Adipocyte (in vitro differentiated cells): Measurements from ENCODE around the gene BRAT1.

Experiments
- DNase-seq: peaks from one replicate; pipeline ENCODE4 v3.0.0-alpha.2; 2015; ENCODE audit warnings: low read depth
- H3K27me3 ChIP-seq: replicated peaks from 2 replicates; pipeline ENCODE4 v1.7.0; 2013; ENCODE audit warnings: mild to moderate bottlenecking, low read length, moderate library complexity; ENCODE audit not compliant: control insufficient read depth, insufficient read depth
- H3K36me3 ChIP-seq: 2 replicates; pipeline ENCODE4 v1.7.0; 2013; ENCODE audit warnings: low read length, mild to moderate bottlenecking, moderate library complexity; ENCODE audit not compliant: control insufficient read depth, insufficient read depth, severe bottlenecking
- H3K4me1 ChIP-seq: 2 replicates; pipeline ENCODE4 v1.7.0; 2013; ENCODE audit warnings: mild to moderate bottlenecking, low read length, moderate library complexity; ENCODE audit not compliant: control insufficient read depth, insufficient read depth
- H3K4me3 ChIP-seq: 2 replicates; pipeline ENCODE4 v1.7.0; 2013; ENCODE audit warnings: mild to moderate bottlenecking, low read length, moderate library complexity
- H3K9ac ChIP-seq: 2 replicates; pipeline ENCODE4 v1.7.0; 2013; ENCODE audit warnings: mild to moderate bottlenecking, low read length, moderate library complexity
- H3K9me3 ChIP-seq: 2 replicates; pipeline ENCODE4 v1.7.0; 2013; ENCODE audit warnings: mild to moderate bottlenecking, low read length, moderate library complexity; ENCODE audit not compliant: control insufficient read depth

The BRAT1 gene

DNA sequence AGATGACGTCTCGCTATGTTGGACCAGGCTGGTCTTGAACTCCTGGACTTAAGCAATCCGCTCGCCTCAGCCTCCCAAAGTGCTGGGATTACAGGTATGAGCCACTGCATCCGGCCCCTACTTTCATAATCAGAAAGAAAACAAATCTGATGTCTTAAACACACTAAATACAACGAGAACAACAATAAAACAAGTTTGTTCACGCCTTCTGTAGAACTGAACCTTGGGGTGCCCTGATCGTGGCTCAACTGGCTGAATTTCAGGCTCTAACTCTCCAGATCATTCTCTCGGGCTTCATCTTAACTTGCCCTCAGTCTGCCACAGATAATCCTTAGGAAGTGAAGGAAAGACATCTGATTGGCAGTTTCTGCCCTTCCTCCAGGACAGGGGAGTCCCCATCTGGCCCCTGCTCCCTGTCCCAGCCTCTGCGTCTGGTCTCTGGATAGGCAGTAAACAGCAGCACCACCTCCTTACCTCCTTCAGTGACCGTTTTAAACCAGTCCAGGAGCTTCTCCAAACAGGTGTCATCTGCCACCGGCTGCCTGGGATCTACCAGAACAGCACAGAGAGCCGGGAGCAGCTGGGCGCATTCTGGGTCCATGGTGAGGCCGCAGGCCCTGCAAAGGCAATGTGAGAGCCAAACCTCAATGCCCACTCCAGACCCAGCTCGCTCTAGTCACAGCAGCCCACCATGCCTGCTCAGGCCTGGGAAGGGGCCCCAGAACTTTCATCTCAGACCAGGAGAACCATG is 1.3 kb downstream of the BRAT1 start:
- H3K9me3 ChIP-seq = no peaks in the 10 kb centered on the region
- peak overlapping the region; percentile 99 for H3K9ac ChIP-seq
- DNase-seq = no peak
- H3K27me3 ChIP-seq = no peaks in the 10 kb centered on the region
- H3K36me3 ChIP-seq = peaks cover 7% of the 10 kb centered on the region
- peak overlapping the region; percentile 89 for H3K4me3 ChIP-seq
- peaks cover 18% of the 10 kb centered on the region for H3K4me1 ChIP-seq

DNA sequence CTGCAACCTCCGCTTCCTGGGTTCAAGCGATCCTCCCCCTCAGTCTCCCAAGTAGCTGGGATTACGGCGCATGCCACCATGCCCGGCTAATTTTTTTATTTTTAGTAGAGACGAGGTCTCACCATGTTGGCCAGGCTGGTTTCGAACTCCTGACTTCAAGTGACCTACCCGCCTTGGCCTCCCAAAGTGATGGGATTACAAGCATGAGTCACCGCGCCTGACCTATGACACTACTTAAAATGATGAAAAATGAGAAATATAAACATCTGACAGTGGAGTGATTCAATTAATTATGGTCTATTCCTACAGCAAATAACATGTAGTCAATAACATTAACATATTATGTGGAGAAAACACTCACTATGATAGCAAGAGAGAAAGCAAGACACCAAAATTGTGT is 2.2 kb downstream of the BRAT1 start:
- Histone ChIP-seq H3K4me1 (peaks cover 12% of the 10 kb centered on the region), H3K27me3 (no peaks in the 10 kb centered on the region), H3K36me3 (peaks cover 13% of the 10 kb centered on the region), H3K9me3 (no peaks in the 10 kb centered on the region), H3K4me3 (no peak overlapping the region), H3K9ac (no peak overlapping the region)
- DNase-seq = no peak

DNA sequence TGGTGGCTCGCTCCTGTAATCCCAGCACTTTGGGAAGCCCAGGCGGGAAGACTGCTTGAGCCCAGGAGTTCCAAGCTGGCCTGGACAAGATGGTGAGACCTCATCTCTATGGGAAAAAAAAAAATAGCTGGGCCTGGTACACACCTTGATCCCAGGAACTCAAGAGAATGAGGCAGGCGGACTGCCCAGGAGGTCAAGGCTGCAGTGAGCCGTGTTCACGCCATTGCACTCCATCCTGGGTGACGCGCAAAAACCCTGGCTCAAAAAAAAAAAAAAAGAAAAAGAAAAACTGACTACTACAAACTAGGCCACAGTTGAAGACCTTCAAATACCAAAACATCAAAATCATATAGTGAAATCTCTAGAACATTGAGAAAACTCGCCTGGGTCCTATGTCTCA is 3.9 kb downstream of the BRAT1 start:
- H3K4me1 ChIP-seq = peaks cover 12% of the 10 kb centered on the region
- no peak overlapping the region for H3K9ac ChIP-seq
- DNase-seq = no peak
- no peak overlapping the region for H3K4me3 ChIP-seq
- peaks cover 27% of the 10 kb centered on the region for H3K36me3 ChIP-seq
- H3K27me3 ChIP-seq = no peaks in the 10 kb centered on the region
- no peaks in the 10 kb centered on the region for H3K9me3 ChIP-seq

DNA sequence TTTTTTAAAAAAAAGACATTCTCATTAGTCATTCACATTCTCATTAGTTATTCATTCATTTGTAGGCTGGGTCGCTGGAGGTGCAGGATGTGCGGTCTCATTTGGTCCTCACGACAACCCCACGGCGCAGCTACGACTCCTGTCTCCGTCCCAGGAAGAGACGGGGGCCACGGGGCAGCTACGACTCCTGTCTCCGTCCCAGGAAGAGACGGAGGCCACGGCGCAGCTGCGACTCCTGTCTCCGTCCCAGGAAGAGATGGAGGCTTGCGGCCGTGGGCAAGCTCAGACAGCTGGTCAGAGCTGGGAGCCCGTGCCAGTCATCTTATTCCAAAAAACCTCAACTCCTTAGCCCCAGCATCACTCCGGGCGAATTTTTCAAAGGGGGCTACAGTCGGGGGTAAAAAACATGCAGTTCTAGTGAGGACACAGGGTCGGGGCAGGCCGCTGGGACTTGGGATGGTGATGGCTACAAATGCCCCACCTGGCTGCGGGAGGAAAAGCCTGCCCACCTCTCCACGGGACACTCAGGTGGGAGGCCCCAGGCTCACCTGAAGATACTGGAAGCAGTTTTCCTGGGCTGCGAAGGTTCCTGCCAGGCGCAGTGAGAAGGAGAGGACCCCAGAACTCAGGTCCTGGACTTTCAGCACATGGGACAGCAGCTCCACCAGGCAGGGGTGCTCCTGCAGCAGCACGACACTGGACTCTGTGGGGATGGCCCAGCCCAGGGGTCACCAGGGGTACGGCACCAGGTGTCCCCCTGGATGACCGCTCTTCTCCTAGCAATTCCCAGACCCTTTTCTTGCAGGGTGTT is 8.3 kb downstream of the BRAT1 start:
- Histone ChIP-seq H3K9me3 (no peaks in the 10 kb centered on the region), H3K36me3 (peaks cover 56% of the 10 kb centered on the region), H3K4me1 (no peaks in the 10 kb centered on the region), H3K4me3 (no peak overlapping the region), H3K27me3 (no peaks in the 10 kb centered on the region), H3K9ac (no peak overlapping the region)
- DNase-seq = no peak

DNA sequence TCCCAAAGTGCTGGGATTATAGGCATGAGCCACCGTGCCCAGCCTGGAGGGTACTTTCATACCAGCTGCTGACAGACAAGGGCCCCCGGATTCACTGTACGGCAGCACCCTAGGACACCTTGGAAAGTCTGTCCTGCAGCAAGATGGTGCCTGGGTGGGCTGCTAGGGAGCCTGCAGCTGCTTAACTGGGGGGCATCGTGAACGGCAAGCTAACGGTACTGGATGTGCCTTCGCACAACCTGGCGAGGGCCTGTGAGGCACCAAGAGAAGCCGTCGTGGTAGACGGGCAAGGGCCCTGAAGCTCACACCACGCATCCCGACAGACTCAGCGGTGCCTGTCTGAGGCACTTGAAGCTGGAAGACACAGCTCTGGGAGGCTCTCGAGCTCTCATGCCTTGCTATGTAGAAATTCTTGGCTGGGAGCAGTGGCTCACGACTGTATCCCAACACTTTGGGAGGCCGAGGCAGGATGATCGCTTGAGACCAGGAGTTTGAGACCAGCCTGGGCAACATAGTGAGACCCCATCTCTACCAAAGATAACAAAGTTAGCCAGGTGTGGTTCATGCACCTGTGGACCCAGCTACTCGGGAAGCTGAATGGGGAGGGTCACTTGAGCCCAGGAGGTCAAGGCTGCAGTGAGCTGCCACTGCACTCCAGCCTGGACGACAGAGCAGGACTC is 9.4 kb downstream of the BRAT1 start:
- Histone ChIP-seq H3K27me3 (no peaks in the 10 kb centered on the region), H3K36me3 (peaks cover 65% of the 10 kb centered on the region), H3K4me3 (no peak overlapping the region), H3K9ac (no peak overlapping the region), H3K4me1 (no peaks in the 10 kb centered on the region), H3K9me3 (no peaks in the 10 kb centered on the region)
- DNase-seq = no peak

DNA sequence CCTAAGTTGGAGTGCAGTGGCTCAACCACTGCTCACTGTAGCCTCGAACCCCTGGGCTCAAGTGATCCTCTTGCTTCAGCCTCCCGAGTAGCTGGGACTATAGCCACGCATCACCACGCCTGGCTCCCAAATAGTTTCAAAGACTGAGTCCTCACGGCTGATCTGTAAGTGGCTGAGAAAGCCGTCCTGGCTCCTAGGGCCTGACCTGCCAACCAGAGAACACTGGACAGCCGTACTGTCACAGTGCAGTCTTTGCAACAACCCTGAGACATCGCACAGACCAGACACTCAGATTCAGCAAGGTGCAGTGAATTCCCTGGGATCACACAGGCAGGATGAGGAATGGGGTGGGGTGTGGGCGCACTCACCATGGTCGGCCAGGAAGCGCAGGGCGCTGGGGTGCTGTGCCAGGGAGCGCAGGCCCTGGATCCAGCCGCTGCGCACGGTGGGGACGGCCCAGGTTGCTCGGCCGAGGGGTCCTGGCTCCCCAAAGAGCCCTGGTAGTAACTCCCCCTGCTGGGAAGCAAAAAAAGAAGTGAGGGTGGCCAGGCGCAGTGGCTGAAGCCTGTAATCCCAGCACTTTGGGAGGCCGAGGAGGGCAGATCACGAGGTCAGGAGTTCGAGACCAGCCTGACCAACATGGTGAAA is 10.7 kb downstream of the BRAT1 start:
- H3K36me3 ChIP-seq = peaks cover 71% of the 10 kb centered on the region
- no peaks in the 10 kb centered on the region for H3K9me3 ChIP-seq
- H3K4me3 ChIP-seq = no peak overlapping the region
- H3K27me3 ChIP-seq = no peaks in the 10 kb centered on the region
- no peaks in the 10 kb centered on the region for H3K4me1 ChIP-seq
- DNase-seq = no peak
- no peak overlapping the region for H3K9ac ChIP-seq

DNA sequence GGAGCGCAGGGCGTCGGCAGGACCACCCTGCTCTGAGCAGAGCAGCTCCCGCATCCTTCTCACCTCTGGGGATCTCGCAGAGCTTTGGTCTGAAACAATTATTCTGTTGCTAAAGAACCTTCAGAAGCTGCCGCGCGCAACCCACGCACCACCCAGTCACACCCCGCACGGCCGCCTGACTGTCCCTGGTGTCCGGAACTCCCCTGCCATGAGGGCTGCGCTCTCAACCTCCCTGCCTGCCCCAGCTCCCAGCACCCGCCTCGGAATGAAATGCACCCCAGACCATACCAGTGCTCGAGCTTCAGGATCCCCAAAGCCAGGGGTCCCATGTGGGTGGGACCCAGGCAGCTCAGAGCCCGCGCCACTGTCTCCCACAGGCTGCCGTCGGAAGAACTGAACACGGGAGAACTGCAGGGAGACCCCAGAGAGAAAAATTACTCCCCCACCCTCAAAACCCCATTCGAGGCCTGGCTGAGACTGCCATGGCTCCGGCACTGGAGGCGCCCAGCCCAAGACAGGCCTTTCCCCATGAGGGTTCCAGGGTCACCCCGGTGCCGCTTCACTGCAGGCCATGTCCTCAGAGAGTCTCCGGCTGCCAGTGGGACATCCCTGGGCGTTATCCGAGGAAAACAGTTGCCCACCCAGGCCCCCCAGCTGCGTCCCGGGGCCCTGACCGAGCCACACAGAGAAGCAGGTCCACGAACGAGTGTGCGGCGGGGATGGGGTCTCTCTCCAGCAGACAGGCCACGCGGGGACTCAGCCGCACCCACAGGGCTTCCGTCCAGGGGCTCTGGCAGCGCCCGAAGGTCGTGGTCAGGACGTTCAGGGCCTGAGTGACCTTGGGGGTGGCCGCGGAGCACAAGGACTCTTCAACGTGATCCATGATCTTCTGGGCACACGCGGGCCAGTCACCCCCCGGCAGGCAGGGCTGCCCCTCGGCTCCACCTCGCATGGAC is 12.1 kb downstream of the BRAT1 start:
- H3K27me3 ChIP-seq = no peaks in the 10 kb centered on the region
- no peak overlapping the region for H3K4me3 ChIP-seq
- no peaks in the 10 kb centered on the region for H3K4me1 ChIP-seq
- H3K36me3 ChIP-seq = peaks cover 74% of the 10 kb centered on the region
- DNase-seq = no peak
- H3K9me3 ChIP-seq = no peaks in the 10 kb centered on the region
- H3K9ac ChIP-seq = no peak overlapping the region

DNA sequence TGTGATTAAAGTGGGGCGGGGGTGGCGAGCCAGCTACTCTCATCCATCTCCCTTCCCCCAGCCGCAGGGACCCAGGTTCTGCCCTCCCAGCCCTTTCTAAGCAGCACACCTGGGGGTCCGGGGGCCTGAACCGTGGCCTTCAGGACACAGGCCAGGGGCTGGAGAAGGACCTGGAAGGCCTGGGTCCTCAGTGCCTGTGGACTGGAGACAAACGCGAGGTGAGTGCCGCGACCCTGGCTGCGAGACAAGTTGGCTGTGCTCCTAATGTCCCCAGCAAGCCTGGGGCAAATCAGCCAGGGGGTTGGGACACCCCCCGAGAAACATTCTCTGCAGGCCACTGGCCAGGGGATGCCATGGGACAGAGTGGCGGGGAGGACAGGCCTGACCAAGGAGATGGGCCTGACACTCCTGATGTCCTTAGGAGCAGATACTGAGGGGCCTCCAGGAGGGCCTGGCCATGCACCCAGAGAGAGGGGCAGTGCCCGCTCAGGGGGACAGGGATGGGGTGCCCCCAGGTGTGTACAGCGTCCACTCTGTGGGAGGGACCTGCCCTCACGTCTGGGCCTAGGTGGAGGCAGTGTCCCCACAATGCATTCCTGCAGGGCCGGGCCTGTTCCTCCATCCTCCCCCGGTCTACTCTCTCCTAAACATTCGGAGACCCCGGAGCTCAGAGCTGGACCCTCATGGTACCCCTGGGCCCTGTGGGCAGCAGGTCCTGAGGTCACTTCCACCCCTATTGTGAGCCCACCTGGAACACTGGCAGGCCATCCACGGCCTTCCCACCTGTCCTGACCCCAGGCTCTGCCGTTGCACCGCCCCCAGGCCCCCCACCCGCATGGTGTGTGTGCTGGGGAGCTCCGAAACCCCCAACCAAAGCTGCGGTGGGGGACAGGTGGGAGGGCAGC is 13.1 kb downstream of the BRAT1 start:
- H3K9me3 ChIP-seq = no peaks in the 10 kb centered on the region
- no peaks in the 10 kb centered on the region for H3K27me3 ChIP-seq
- no peaks in the 10 kb centered on the region for H3K4me1 ChIP-seq
- DNase-seq = no peak
- H3K36me3 ChIP-seq = peaks cover 69% of the 10 kb centered on the region
- no peak overlapping the region for H3K4me3 ChIP-seq
- no peak overlapping the region for H3K9ac ChIP-seq

DNA sequence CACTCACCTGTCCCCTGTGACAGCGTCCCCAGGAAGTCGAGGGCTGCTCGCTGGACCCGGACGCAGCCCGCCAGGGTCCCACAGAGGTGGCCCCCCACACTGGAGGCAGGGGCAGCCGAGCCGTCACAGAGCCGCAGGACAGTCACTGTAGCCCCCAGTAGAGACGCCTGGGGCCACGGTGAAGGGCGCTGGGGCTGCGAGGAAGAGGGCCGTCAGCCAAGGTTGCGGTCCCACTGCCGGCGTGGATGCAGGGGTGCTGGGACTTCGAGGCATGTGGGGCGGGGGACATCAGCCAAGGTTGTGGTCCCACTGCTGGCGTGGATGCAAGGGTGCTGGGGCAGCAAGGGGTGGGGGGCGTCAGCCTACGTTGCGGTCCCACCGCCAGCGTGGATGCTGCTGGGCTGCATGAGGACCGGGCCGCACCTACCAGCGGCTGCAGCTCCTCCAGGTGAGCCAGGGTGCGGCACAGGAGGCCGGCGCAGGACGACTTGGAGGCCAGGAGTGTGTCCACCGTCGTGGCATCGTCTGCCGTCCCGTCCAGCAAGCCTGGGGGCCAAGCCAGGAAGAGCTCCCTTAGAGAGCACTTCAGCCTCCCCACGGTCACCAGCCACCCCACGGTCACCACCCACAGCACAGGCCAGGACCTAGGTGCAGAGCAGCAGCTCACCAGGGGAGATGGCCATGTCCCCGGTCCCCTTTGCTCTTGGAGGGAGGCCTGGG is 13.9 kb downstream of the BRAT1 start:
- DNase-seq = no peak
- Histone ChIP-seq H3K4me3 (no peak overlapping the region), H3K9me3 (no peaks in the 10 kb centered on the region), H3K9ac (no peak overlapping the region), H3K36me3 (peaks cover 62% of the 10 kb centered on the region), H3K4me1 (no peaks in the 10 kb centered on the region), H3K27me3 (no peaks in the 10 kb centered on the region)
